Left forelimb (tissue), 1 donor: Measurements from ENCODE around the gene KITLG.
"Not testable (repeated sequence)": the region's sequence is repeated elsewhere in the genome, so short reads cannot be mapped to it uniquely, and the experiment has no call there.

ENCODE experiments used
- DNase-seq: peaks from one replicate; pipeline ENCODE4 v3.0.0-alpha.2; 2018; ENCODE audit warnings: low spot score

KITLG gene

GRCh38 chr12:88495031-88495430 is 85.2 kb downstream of the KITLG start:
- no peak for DNase-seq

GRCh38 chr12:88494520-88494919 is 85.8 kb downstream of the KITLG start:
- no peak for DNase-seq

- no peak for DNase-seq
Measured at GRCh38 chr12:88493636-88494035, 86.6 kb downstream of the KITLG start.

GRCh38 chr12:88490425-88490824 is 89.8 kb downstream of the KITLG start:
- no peak for DNase-seq

GRCh38 chr12:88472775-88473174 is 107.5 kb downstream of the KITLG start:
- no peak for DNase-seq

GRCh38 chr12:88472248-88472647 is 108.0 kb downstream of the KITLG start:
- DNase-seq = no peak

GRCh38 chr12:88471331-88472045 is 108.8 kb downstream of the KITLG start:
- DNase-seq = no peak

GRCh38 chr12:88469154-88469553 is 111.1 kb downstream of the KITLG start:
- DNase-seq = no peak

GRCh38 chr12:88468581-88468980 is 111.7 kb downstream of the KITLG start:
- no peak for DNase-seq

- not testable (repeated sequence) for DNase-seq
Measured at GRCh38 chr12:88466708-88467107, 113.6 kb downstream of the KITLG start.

- DNase-seq = no peak
Measured at GRCh38 chr12:88458327-88458726, 121.9 kb downstream of the KITLG start.

GRCh38 chr12:88453323-88453722 is 126.9 kb downstream of the KITLG start:
- DNase-seq = no peak

- no peak for DNase-seq
Measured at GRCh38 chr12:88451205-88451604, 129.1 kb downstream of the KITLG start.

- DNase-seq = no peak
Measured at GRCh38 chr12:88450136-88450535, 130.1 kb downstream of the KITLG start.

GRCh38 chr12:88448337-88448915 is 131.8 kb downstream of the KITLG start:
- DNase-seq = no peak

- no peak for DNase-seq
Measured at GRCh38 chr12:88445705-88446394, 134.4 kb downstream of the KITLG start.

GRCh38 chr12:88444481-88444880 is 135.8 kb downstream of the KITLG start:
- no peak for DNase-seq
